Ectodermal cell (in vitro differentiated cells): ENCODE measurements around the gene SLC22A1.
"Not testable (repeated sequence)": the region's sequence is repeated elsewhere in the genome, so short reads cannot be mapped to it uniquely, and the experiment has no call there.

Source experiments
- H3K27ac ChIP-seq: 2 replicates; pipeline ENCODE4 v1.7.0; 2013; ENCODE audit warnings: mild to moderate bottlenecking, low read depth, low read length; ENCODE audit not compliant: insufficient read depth, poor library complexity, severe bottlenecking
- H3K27me3 ChIP-seq: 2 replicates; pipeline ENCODE4 v1.7.0; 2013; ENCODE audit warnings: mild to moderate bottlenecking, low read length; ENCODE audit not compliant: insufficient read depth, control insufficient read depth, poor library complexity, severe bottlenecking
- H3K36me3 ChIP-seq: one replicate; pipeline ENCODE4 v1.7.0; 2013; ENCODE audit warnings: low read length; ENCODE audit not compliant: control insufficient read depth, insufficient read depth
- H3K4me1 ChIP-seq: one replicate; pipeline ENCODE4 v1.7.0; 2013; ENCODE audit warnings: low read length; ENCODE audit not compliant: control insufficient read depth, insufficient read depth
- H3K4me3 ChIP-seq: 2 replicates; pipeline ENCODE4 v1.7.0; 2013; ENCODE audit warnings: low read depth, low read length, control low read depth; ENCODE audit not compliant: insufficient read depth
- H3K9me3 ChIP-seq: 2 replicates; pipeline ENCODE4 v1.7.0; 2013; ENCODE audit warnings: mild to moderate bottlenecking, low read length, moderate library complexity; ENCODE audit not compliant: control insufficient read depth
- whole genome bisulfite sequencing, 2 experiments: methylation state at CpG; one replicate each; pipeline ENCODE4 v1.1.7; 2013; ENCODE audit warnings: missing lambda C conversion rate in 2 of 2; 5-methylcytosine and 5-hydroxymethylcytosine counted together

The SLC22A1 gene

GRCh38 chr6:160147146-160147536, 25.5 kb downstream of the SLC22A1 start:
- Histone ChIP-seq H3K27ac (no peak overlapping the region), H3K4me3 (no peak overlapping the region), H3K9me3 (no peaks in the 10 kb centered on the region), H3K4me1 (no peaks in the 10 kb centered on the region), H3K36me3 (no peaks in the 10 kb centered on the region), H3K27me3 (no peaks in the 10 kb centered on the region)
- 94 to 96% methylated on average over 3 of the region's 3 CpGs for WGBS, 2 experiments

- Histone ChIP-seq H3K9me3 (no peaks in the 10 kb centered on the region), H3K36me3 (no peaks in the 10 kb centered on the region), H3K4me1 (no peaks in the 10 kb centered on the region), H3K4me3 (no peak overlapping the region), H3K27ac (no peak overlapping the region), H3K27me3 (no peaks in the 10 kb centered on the region)
- WGBS, 2 experiments, result 91 to 93% methylated on average over 3 of the region's 3 CpGs
Measured at GRCh38 chr6:160154471-160154870, 32.9 kb downstream of the SLC22A1 start.

DNA sequence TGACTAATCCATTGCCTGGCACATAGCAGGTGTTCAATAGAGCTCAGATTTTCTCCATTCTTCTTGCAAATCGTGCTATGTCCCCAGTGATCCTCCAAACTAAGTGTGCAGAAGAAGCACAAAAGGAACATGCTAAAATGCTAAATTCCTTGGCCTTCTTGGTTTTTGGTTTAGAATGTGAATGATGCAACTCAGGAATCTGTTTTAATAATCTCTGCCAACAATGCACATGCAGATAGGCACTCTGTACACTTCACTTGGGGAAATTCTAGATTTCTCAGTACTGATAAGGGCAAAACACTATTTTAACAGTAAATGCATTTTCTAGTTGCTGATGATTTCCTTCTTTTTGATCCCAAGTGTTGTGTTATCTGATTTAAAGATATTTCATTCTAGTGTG, 35.2 kb downstream of the SLC22A1 start:
- Histone ChIP-seq H3K4me3 (no peak overlapping the region), H3K27ac (no peak overlapping the region), H3K36me3 (no peaks in the 10 kb centered on the region), H3K9me3 (no peaks in the 10 kb centered on the region), H3K4me1 (no peaks in the 10 kb centered on the region), H3K27me3 (no peaks in the 10 kb centered on the region)
- WGBS, 2 experiments, result 94 to 98% methylated on average over 1 of the region's 1 CpG

DNA sequence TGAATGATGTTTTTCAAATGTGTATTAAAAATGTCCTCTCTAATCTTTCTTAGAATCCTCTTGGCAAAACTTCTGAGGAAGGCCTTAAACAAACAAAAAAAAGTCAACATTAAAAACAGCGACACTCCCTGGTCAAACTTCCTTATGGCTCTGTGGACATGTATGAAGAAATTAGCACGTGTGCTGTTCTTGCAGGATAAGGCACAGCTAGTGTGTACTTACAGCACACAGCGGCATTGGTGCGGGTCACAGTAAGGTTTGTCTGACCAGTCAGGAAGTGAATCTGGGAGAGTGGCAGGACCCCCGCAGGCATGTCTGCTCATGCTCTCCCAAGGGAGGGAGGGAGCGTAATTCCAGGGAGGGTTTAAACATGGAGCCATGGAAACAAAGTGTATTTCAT, 38.8 kb downstream of the SLC22A1 start:
- Histone ChIP-seq H3K27me3 (no peaks in the 10 kb centered on the region), H3K4me3 (no peak overlapping the region), H3K27ac (no peak overlapping the region), H3K36me3 (no peaks in the 10 kb centered on the region), H3K9me3 (no peaks in the 10 kb centered on the region), H3K4me1 (no peaks in the 10 kb centered on the region)
- 84 to 90% methylated on average over 6 of the region's 6 CpGs for WGBS, 2 experiments

GRCh38 chr6:160160929-160161646, 39.5 kb downstream of the SLC22A1 start:
- 92 to 93% methylated on average over 15 of the region's 15 CpGs for WGBS, 2 experiments
- H3K27ac ChIP-seq, result no peak overlapping the region
- H3K4me1 ChIP-seq, result no peaks in the 10 kb centered on the region
- no peaks in the 10 kb centered on the region for H3K9me3 ChIP-seq
- no peaks in the 10 kb centered on the region for H3K36me3 ChIP-seq
- no peaks in the 10 kb centered on the region for H3K27me3 ChIP-seq
- H3K4me3 ChIP-seq, result no peak overlapping the region

GRCh38 chr6:160161647-160161986, 40.0 kb downstream of the SLC22A1 start:
- H3K4me1 ChIP-seq, result no peaks in the 10 kb centered on the region
- WGBS, 2 experiments, result 77 to 79% methylated on average over 5 of the region's 5 CpGs

DNA sequence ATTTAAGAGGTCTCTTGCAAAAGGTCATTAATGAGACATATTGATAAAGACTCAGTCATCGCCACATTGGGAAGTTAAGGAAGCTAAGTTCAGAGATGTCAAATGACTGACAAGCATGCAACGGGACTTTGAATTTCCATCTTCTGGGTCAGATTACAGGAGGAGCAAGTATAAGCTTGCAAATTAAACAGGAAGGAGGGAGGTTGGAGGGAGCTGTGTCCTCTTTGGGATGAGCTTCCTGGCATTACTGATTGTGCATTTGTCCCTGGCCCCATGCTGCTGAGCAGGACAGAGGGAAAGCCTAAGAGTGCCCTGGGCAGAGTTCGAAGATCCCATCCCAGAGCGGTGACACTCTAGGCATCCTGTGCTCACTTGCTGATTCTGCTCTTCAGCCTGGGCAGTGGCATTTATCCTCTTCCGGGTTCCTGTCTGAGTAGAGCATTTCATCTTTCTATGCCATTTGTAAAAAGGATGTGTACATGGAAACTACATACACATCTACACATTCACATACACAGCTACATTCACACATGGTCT, 40.5 kb downstream of the SLC22A1 start:
- no peaks in the 10 kb centered on the region for H3K36me3 ChIP-seq
- no peaks in the 10 kb centered on the region for H3K27me3 ChIP-seq
- H3K4me1 ChIP-seq, result no peaks in the 10 kb centered on the region
- no peak overlapping the region for H3K4me3 ChIP-seq
- WGBS, 2 experiments, result 88 to 89% methylated on average over 5 of the region's 5 CpGs
- H3K27ac ChIP-seq, result no peak overlapping the region
- H3K9me3 ChIP-seq, result no peaks in the 10 kb centered on the region

More at GRCh38 chr6:160161647-160161986, 40.0 kb downstream of the SLC22A1 start:
- H3K27me3 ChIP-seq, result no peaks in the 10 kb centered on the region
- H3K9me3 ChIP-seq, result no peaks in the 10 kb centered on the region
- no peaks in the 10 kb centered on the region for H3K36me3 ChIP-seq
- no peak overlapping the region for H3K4me3 ChIP-seq
- no peak overlapping the region for H3K27ac ChIP-seq

GRCh38 chr6:160163425-160163824, 41.8 kb downstream of the SLC22A1 start:
- WGBS, 2 experiments, result 83 to 85% methylated on average over 8 of the region's 8 CpGs
- Histone ChIP-seq H3K9me3 (no peaks in the 10 kb centered on the region), H3K36me3 (no peaks in the 10 kb centered on the region), H3K4me1 (no peaks in the 10 kb centered on the region), H3K27ac (no peak overlapping the region), H3K27me3 (no peaks in the 10 kb centered on the region), H3K4me3 (no peak overlapping the region)

- WGBS, 2 experiments, result 74 to 78% methylated on average over 6 to 7 of the region's 7 CpGs
- Histone ChIP-seq H3K9me3 (no peaks in the 10 kb centered on the region), H3K27ac (no peak overlapping the region), H3K36me3 (no peaks in the 10 kb centered on the region), H3K4me1 (no peaks in the 10 kb centered on the region), H3K27me3 (no peaks in the 10 kb centered on the region), H3K4me3 (no peak overlapping the region)
Measured at GRCh38 chr6:160163912-160164311, 42.3 kb downstream of the SLC22A1 start.

GRCh38 chr6:160165928-160166327, 44.3 kb downstream of the SLC22A1 start:
- H3K4me1 ChIP-seq, H3K27ac ChIP-seq, H3K27me3 ChIP-seq, H3K4me3 ChIP-seq, H3K9me3 ChIP-seq, H3K36me3 ChIP-seq: not testable (repeated sequence)
- 90 to 95% methylated on average over 3 of the region's 3 CpGs for WGBS, 2 experiments
